H1 (cell line): ENCODE data around the gene CACNA1G. TPM values are rescaled to one million over a fixed set of nuclear protein-coding genes. Genes with fewer than 3 reads are reported as not detected.

Source experiments
- ASH2L ChIP-seq: fragments of 200-600, 300-600 bp; sonication (generic); IDR thresholded peaks from one replicate; pipeline ENCODE4 v1.7.1; 2017; ENCODE audit warnings: low read length
- BACH1 ChIP-seq: IDR thresholded peaks from 2 replicates; pipeline ENCODE4 v1.6.1; 2012; ENCODE audit warnings: low read length, improper control_type of control experiment
- BRCA1 ChIP-seq: IDR thresholded peaks from 2 replicates; pipeline ENCODE4 v1.6.1; 2012; ENCODE audit warnings: low read depth, low read length, improper control_type of control experiment
- EZH2 ChIP-seq: fragments of 200-600 bp; sonication (generic); IDR thresholded peaks from 2 replicates; pipeline ENCODE4 v1.7.1; 2012; ENCODE audit warnings: low read depth, mild to moderate bottlenecking, moderate library complexity, low read length, inconsistent platforms; ENCODE audit not compliant: severe bottlenecking
- GABPA ChIP-seq: IDR thresholded peaks from 2 replicates; pipeline ENCODE4 v1.6.1; 2011; ENCODE audit warnings: mild to moderate bottlenecking, low read length, moderate library complexity, borderline replicate concordance; ENCODE audit not compliant: insufficient read depth
- HDAC6 ChIP-seq: IDR thresholded peaks from one replicate; pipeline ENCODE4 v1.7.1; 2012; ENCODE audit warnings: low read depth, mild to moderate bottlenecking, inconsistent platforms, low read length, moderate library complexity
- JUND ChIP-seq: IDR thresholded peaks from 2 replicates; pipeline ENCODE4 v1.6.1; 2011; ENCODE audit warnings: mild to moderate bottlenecking, improper control_type of control experiment, low read length
- KDM1A ChIP-seq: fragments of 200-600, 300-600 bp; sonication (generic); IDR thresholded peaks from 2 replicates; pipeline ENCODE4 v1.7.1; 2016; ENCODE audit warnings: mild to moderate bottlenecking, low read length, borderline replicate concordance
- KDM5A ChIP-seq: fragments of 200-600 bp; IDR thresholded peaks from 2 replicates; pipeline ENCODE4 v1.7.1; 2012; ENCODE audit warnings: mild to moderate bottlenecking, low read length, inconsistent platforms, mixed read lengths
- NANOG ChIP-seq: IDR thresholded peaks from 2 replicates; pipeline ENCODE4 v1.6.1; 2011; ENCODE audit warnings: low read length, low read depth, mild to moderate bottlenecking, inconsistent platforms; ENCODE audit not compliant: insufficient read depth, poor library complexity, severe bottlenecking
- POLR2AphosphoS5 ChIP-seq: IDR thresholded peaks from 2 replicates; pipeline ENCODE4 v1.6.1; 2011; ENCODE audit warnings: low read depth, low read length
- POU5F1 ChIP-seq: IDR thresholded peaks from 2 replicates; pipeline ENCODE4 v1.6.1; 2011; ENCODE audit warnings: low read depth, mild to moderate bottlenecking, low read length, moderate library complexity
- RBBP5 ChIP-seq: IDR thresholded peaks from 2 replicates; pipeline ENCODE4 v1.7.1; 2012; ENCODE audit warnings: low read depth, mild to moderate bottlenecking, inconsistent platforms, low read length, moderate library complexity, borderline replicate concordance
- RFX5 ChIP-seq: IDR thresholded peaks from 2 replicates; pipeline ENCODE4 v1.6.1; 2011; ENCODE audit warnings: low read depth, low read length, improper control_type of control experiment, borderline replicate concordance
- SP1 ChIP-seq: IDR thresholded peaks from 2 replicates; pipeline ENCODE4 v1.6.1; 2011; ENCODE audit warnings: low read depth, low read length
- TAF1 ChIP-seq: IDR thresholded peaks from 2 replicates; pipeline ENCODE4 v1.6.1; 2011; ENCODE audit warnings: mild to moderate bottlenecking, low read depth, low read length
- TBP ChIP-seq: IDR thresholded peaks from 2 replicates; pipeline ENCODE4 v1.6.1; 2011; ENCODE audit warnings: low read depth, low read length, improper control_type of control experiment
- YY1 ChIP-seq: IDR thresholded peaks from 2 replicates; pipeline ENCODE4 v1.6.1; 2011; ENCODE audit warnings: low read depth, mild to moderate bottlenecking, low read length
- polyA plus RNA-seq, 7 experiments: library from polyadenylated mRNA; depleted of rRNA in 3 of 7; stranded (reverse) in 5 of 7; unstranded in 2 of 7; fragments of >200 nt in 5 of 7; fragments of 200-250 nt in 2 of 7; gene quantifications; 1 replicate in 5 of 7; 2 replicates in 1 of 7; 4 replicates in 1 of 7; pipeline versions ENCODE4 v1.2.1 to v1.2.3, GENCODE V29; 2011 to 2013; ENCODE audit warnings: missing spikeins in 2 of 7, mixed read lengths in 2 of 7
- total RNA-seq: library from RNA; stranded (reverse); fragmentation: NEBNext Ultra II Directional; extraction: Animal tissue kit (Norgen Biotek cat#: 25700); gene quantifications from 2 replicates; pipeline ENCODE4 v1.2.1, GENCODE V29; 2021
- TF ChIP-seq, protein P1 (sequence below): IDR thresholded peaks from 2 replicates; pipeline ENCODE4 v1.6.1; 2011; ENCODE audit warnings: low read length, improper control_type of control experiment
- TF ChIP-seq, protein P2 (sequence below), 3 experiments: IDR thresholded peaks; 1 replicate in 2 of 3; 2 replicates in 1 of 3; pipeline versions ENCODE4 v1.5.1 to v1.6.1; 2011; ENCODE audit warnings: low read length in 3 of 3, mild to moderate bottlenecking in 3 of 3, inconsistent platforms in 2 of 3, low read depth in 1 of 3, moderate library complexity in 1 of 3; ENCODE audit not compliant: insufficient read depth in 1 of 3; ENCODE audit errors: control extremely low read depth in 1 of 3
- TF ChIP-seq, protein P3 (sequence below): IDR thresholded peaks from 2 replicates; pipeline ENCODE4 v1.6.1; 2012; ENCODE audit warnings: inconsistent platforms

Gene CACNA1G
- total and polyA plus RNA-seq, 2 of the 8 experiments (the other 6 are each of a cell fraction or from before 2014, with no cell fraction given), result 2.9 to 4.9 TPM

- peak; percentile 86; the same call in 1 of the 2 replicates for TF ChIP-seq RBBP5
- TF ChIP-seq BRCA1, result no peak
- TF ChIP-seq, protein P1, sequence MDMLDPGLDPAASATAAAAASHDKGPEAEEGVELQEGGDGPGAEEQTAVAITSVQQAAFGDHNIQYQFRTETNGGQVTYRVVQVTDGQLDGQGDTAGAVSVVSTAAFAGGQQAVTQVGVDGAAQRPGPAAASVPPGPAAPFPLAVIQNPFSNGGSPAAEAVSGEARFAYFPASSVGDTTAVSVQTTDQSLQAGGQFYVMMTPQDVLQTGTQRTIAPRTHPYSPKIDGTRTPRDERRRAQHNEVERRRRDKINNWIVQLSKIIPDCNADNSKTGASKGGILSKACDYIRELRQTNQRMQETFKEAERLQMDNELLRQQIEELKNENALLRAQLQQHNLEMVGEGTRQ, result no peak
- no peak for TF ChIP-seq HDAC6
- TF ChIP-seq, protein P2, sequence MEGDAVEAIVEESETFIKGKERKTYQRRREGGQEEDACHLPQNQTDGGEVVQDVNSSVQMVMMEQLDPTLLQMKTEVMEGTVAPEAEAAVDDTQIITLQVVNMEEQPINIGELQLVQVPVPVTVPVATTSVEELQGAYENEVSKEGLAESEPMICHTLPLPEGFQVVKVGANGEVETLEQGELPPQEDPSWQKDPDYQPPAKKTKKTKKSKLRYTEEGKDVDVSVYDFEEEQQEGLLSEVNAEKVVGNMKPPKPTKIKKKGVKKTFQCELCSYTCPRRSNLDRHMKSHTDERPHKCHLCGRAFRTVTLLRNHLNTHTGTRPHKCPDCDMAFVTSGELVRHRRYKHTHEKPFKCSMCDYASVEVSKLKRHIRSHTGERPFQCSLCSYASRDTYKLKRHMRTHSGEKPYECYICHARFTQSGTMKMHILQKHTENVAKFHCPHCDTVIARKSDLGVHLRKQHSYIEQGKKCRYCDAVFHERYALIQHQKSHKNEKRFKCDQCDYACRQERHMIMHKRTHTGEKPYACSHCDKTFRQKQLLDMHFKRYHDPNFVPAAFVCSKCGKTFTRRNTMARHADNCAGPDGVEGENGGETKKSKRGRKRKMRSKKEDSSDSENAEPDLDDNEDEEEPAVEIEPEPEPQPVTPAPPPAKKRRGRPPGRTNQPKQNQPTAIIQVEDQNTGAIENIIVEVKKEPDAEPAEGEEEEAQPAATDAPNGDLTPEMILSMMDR (IDR thresholded peaks at IDR 0.05; ENCODE audit: control extremely low read depth in 1 of 3, insufficient read depth in 1 of 3, low read depth in 1 of 3, low read length in 3 of 3), result peak; percentile 94 to 97 (median 96)
- TF ChIP-seq POLR2AphosphoS5, result 0 out of 2 replicates have a peak, but pooled peaks have one; percentile 31
- TF ChIP-seq, protein P3, sequence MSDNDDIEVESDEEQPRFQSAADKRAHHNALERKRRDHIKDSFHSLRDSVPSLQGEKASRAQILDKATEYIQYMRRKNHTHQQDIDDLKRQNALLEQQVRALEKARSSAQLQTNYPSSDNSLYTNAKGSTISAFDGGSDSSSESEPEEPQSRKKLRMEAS, result 0 out of 2 replicates have a peak, but pooled peaks have one; percentile 23
- TF ChIP-seq YY1, result peak; percentile 40; the same call in 1 of the 2 replicates
- peak; percentile 86 for TF ChIP-seq ASH2L
- no peak for TF ChIP-seq KDM1A
- TF ChIP-seq TBP, result 0 out of 2 replicates have a peak, but pooled peaks have one; percentile 13
- no peak for TF ChIP-seq KDM5A
- TF ChIP-seq NANOG, result peak; percentile 51
- no peak for TF ChIP-seq RFX5
- TF ChIP-seq TAF1, result peak; percentile 33; the same call in 1 of the 2 replicates
- TF ChIP-seq GABPA, result 0 out of 2 replicates have a peak, but pooled peaks have one; percentile 13
- TF ChIP-seq POU5F1, result no peak
- no peak; the same call in 1 of the 2 replicates for TF ChIP-seq BACH1
- no peak for TF ChIP-seq JUND
- TF ChIP-seq SP1, result peak; percentile 13; the same call in 1 of the 2 replicates
- no peak for TF ChIP-seq EZH2
Measured at GRCh38 chr17:50547035-50547735, 13.3 kb upstream of the CACNA1G start, which contains the start of gene SPATA20 (continued).
